PC-3 (cell line): ENCODE measurements around the gene LMX1A. TPM values are rescaled to one million over a fixed set of nuclear protein-coding genes. Genes with fewer than 3 reads are reported as not detected.

Source experiments
- ATAC-seq: fragments of 200-7000 bp; cut with Tn5 transposase; 2 replicates; pipeline ENCODE4 v1.9.1; 2020; ENCODE audit warnings: mild to moderate bottlenecking, moderate library complexity
- BruUV-seq: library from RNA; stranded (reverse); fragments of 400-500 nt; replicated peaks from 2 replicates; lab custom pipeline; 2021; lab: Mats Ljungman, UMichigan
- CTCF ChIA-PET: fragments of 300-600 bp; sonication (Branson Sonifier 250); formaldehyde crosslinking; loops from one replicate; lab custom pipeline; 2022; ENCODE audit warnings: antibody characterized with exemption; lab: Charles Lee
- POLR2A ChIA-PET: fragments of 300-600 bp; sonication (Branson Sonifier 250); formaldehyde crosslinking; loops from one replicate; lab custom pipeline; 2022; ENCODE audit warnings: antibody characterized with exemption; ENCODE audit not compliant: unreplicated experiment; lab: Charles Lee
- DNase-seq: peaks from one replicate; pipeline ENCODE4 v3.0.0-alpha.2; 2015
- H2AFZ ChIP-seq: fragments of 300-600 bp; sonication (generic); 2 replicates; pipeline ENCODE4 v1.6.0; 2016; ENCODE audit warnings: antibody characterized with exemption, low read length
- H3F3A ChIP-seq: fragments of 300-600 bp; sonication (generic); one replicate; pipeline ENCODE4 v1.6.0; 2017; ENCODE audit warnings: antibody characterized with exemption, low read length, control low read depth, mild to moderate bottlenecking; ENCODE audit not compliant: unreplicated experiment
- H3K27ac ChIP-seq: fragments of 300-600 bp; sonication (generic); 2 replicates; pipeline ENCODE4 v1.5.1; 2016; ENCODE audit warnings: mild to moderate bottlenecking, low read length
- H3K27me3 ChIP-seq: fragments of 300-600 bp; sonication (generic); 2 replicates; pipeline ENCODE4 v1.6.1; 2016; ENCODE audit warnings: low read length, mixed read lengths
- H3K36me3 ChIP-seq: fragments of 300-600 bp; sonication (generic); 2 replicates; pipeline ENCODE4 v1.6.1; 2016; ENCODE audit warnings: low read depth, mixed run types, low read length, mixed read lengths
- H3K4me1 ChIP-seq: fragments of 300-600 bp; sonication (generic); 2 replicates; pipeline ENCODE4 v1.5.1; 2016; ENCODE audit warnings: low read length; ENCODE audit not compliant: insufficient read depth
- H3K4me2 ChIP-seq: fragments of 300-600 bp; sonication (generic); 2 replicates; pipeline ENCODE4 v1.6.0; 2016; ENCODE audit warnings: low read length
- H3K4me3 ChIP-seq: fragments of 300-600 bp; sonication (generic); 2 replicates; pipeline ENCODE4 v1.5.1; 2016; ENCODE audit warnings: mild to moderate bottlenecking, low read length, mixed read lengths
- H3K79me2 ChIP-seq: fragments of 300-600 bp; sonication (generic); 2 replicates; pipeline ENCODE4 v1.6.1; 2017; ENCODE audit warnings: low read length, mixed read lengths
- H3K9ac ChIP-seq: fragments of 300-600 bp; sonication (generic); 2 replicates; pipeline ENCODE4 v1.6.0; 2016; ENCODE audit warnings: mild to moderate bottlenecking, low read length
- H3K9me2 ChIP-seq: fragments of 300-600 bp; sonication (generic); replicated peaks from 2 replicates; pipeline ENCODE4 v1.6.1; 2016; ENCODE audit warnings: mixed run types, low read length, mixed read lengths
- H3K9me3 ChIP-seq: fragments of 300-600 bp; sonication (generic); 2 replicates; pipeline ENCODE4 v1.6.1; 2016; ENCODE audit warnings: low read length, mixed read lengths
- H4K20me1 ChIP-seq: fragments of 300-600 bp; sonication (generic); 2 replicates; pipeline ENCODE4 v1.6.1; 2016; ENCODE audit warnings: low read length, mixed read lengths
- CTCF ChIP-seq: fragments of 300-600 bp; sonication (generic); conservative IDR thresholded peaks from 2 replicates; pipeline ENCODE4 v1.5.1; 2017; ENCODE audit warnings: antibody characterized with exemption, low read depth, mild to moderate bottlenecking, low read length
- EZH2 ChIP-seq: fragments of 300-600 bp; sonication (generic); IDR thresholded peaks from one replicate; pipeline ENCODE4 v1.6.1; 2017; ENCODE audit warnings: antibody characterized with exemption, mild to moderate bottlenecking, low read length; ENCODE audit not compliant: unreplicated experiment
- EZH2phosphoT487 ChIP-seq: fragments of 300-600 bp; sonication (generic); IDR thresholded peaks from 2 replicates; pipeline ENCODE4 v1.6.1; 2018; ENCODE audit warnings: mild to moderate bottlenecking, antibody characterized with exemption, low read length, borderline replicate concordance
- intact Hi-C: fragments of 100-400 bp; cut with micrococcal nuclease; formaldehyde crosslinking; loops from 2 replicates; pipeline ENCODE4 v1.9.0; 2023
- total RNA-seq: library from RNA; depleted of rRNA; stranded (reverse); fragments of >200 nt; gene quantifications from 2 replicates; pipeline ENCODE4 v1.2.3, GENCODE V29; 2014

LMX1A gene
- total RNA-seq, 1 experiment from 2014 or later = not detected

DNA sequence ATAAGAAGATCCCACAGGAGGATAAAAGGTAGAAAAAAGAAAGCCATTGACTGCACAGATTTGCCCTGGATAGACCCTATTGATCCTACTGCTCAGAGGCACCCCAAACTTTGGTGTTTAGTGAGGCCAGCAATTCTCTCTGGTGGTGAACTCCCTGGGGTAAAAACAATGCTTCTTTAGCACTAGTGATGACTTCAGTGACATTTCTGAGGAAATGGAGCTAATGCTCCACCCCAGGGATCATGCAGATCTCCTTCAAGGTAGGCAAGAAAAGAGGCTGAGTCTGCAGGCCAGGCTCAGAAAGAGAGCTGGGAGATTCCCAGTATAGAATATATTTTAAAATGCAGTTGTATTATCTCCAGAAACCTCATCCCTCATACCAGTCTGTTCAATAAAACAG lies 140.3 kb downstream of the LMX1A start:
- Histone ChIP-seq H3K9ac (no peak overlapping the region), H3K4me2 (no peak overlapping the region), H3K36me3 (no peaks in the 10 kb centered on the region), H3K27ac (no peak overlapping the region), H3K79me2 (no peaks in the 10 kb centered on the region), H3K9me2 (no peaks in the 10 kb centered on the region), H3K9me3 (no peaks in the 10 kb centered on the region), H4K20me1 (no peaks in the 10 kb centered on the region), H3K4me1 (no peaks in the 10 kb centered on the region), H2AFZ (no peak overlapping the region), H3F3A (no peaks in the 10 kb centered on the region), H3K4me3 (no peak overlapping the region), H3K27me3 (no peaks in the 10 kb centered on the region)
- intact Hi-C loops = loop anchor here (5.0 kb wide), 1 partner anchor 69 kb away; no protein-coding TSS in a partner anchor
- CTCF ChIA-PET = no interaction called here
- ATAC-seq = no peak
- POLR2A ChIA-PET = no interaction called here
- no TSS peak for BruUV-seq
- no peak for DNase-seq
- TF ChIP-seq CTCF (no peak), EZH2 (no peak), EZH2phosphoT487 (no peak)

DNA sequence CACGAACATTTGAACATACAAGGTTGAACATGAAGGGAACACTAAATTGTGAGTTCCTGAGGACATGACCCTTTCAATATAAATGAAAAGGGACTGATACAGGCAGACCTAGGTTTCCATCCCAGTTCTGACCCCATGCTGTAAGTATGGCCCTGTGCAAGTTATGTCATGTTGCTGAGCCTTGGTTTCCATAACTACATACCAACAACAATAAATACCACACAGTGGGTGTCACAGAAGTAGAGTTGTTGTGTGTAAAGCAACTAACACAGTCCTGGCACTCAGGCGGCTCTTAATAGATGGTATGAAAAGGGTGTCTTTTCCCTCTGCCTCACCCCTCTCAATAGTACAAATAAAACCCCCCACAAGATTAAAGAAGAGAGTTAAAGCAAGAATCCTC lies 140.8 kb downstream of the LMX1A start:
- H3K4me1 ChIP-seq = no peaks in the 10 kb centered on the region
- TF ChIP-seq CTCF (no peak), EZH2phosphoT487 (no peak), EZH2 (no peak)
- H3K9ac ChIP-seq = no peak overlapping the region
- ChIA-PET CTCF (no interaction called here), POLR2A (no interaction called here)
- H3K79me2 ChIP-seq = no peaks in the 10 kb centered on the region
- no peak overlapping the region for H2AFZ ChIP-seq
- no peaks in the 10 kb centered on the region for H3K27me3 ChIP-seq
- H3K36me3 ChIP-seq = no peaks in the 10 kb centered on the region
- intact Hi-C loops = loop anchor here (5.0 kb wide), 1 partner anchor 68 kb away; no protein-coding TSS in a partner anchor
- H3K27ac ChIP-seq = no peak overlapping the region
- ATAC-seq (no peak), DNase-seq (no peak)
- no peaks in the 10 kb centered on the region for H3K9me3 ChIP-seq
- no peaks in the 10 kb centered on the region for H3K9me2 ChIP-seq
- BruUV-seq = no TSS peak
- H3K4me3 ChIP-seq = no peak overlapping the region
- H3K4me2 ChIP-seq = no peak overlapping the region
- H4K20me1 ChIP-seq = no peaks in the 10 kb centered on the region
- no peaks in the 10 kb centered on the region for H3F3A ChIP-seq

- Histone ChIP-seq H3K9me2 (no peaks in the 10 kb centered on the region), H3K9ac (no peak overlapping the region), H4K20me1 (no peaks in the 10 kb centered on the region), H3K27me3 (no peaks in the 10 kb centered on the region), H3K4me2 (no peak overlapping the region), H2AFZ (no peak overlapping the region), H3F3A (no peaks in the 10 kb centered on the region), H3K9me3 (no peaks in the 10 kb centered on the region), H3K79me2 (no peaks in the 10 kb centered on the region), H3K4me3 (no peak overlapping the region), H3K27ac (no peak overlapping the region), H3K4me1 (no peaks in the 10 kb centered on the region), H3K36me3 (no peaks in the 10 kb centered on the region)
- TF ChIP-seq CTCF = no peak
- TF ChIP-seq EZH2 = no peak
- no peak for TF ChIP-seq EZH2phosphoT487
- BruUV-seq = no TSS peak
- POLR2A ChIA-PET = interaction anchor here (0.7 kb wide), 1 partner anchor 8 kb away, joined by 11 read pairs; no protein-coding TSS in a partner anchor
- CTCF ChIA-PET = no interaction called here
- intact Hi-C loops = no loop called here
- DNase-seq (no peak), ATAC-seq (no peak)
Measured at GRCh38 chr1:165212229-165212628, 144.3 kb downstream of the LMX1A start.
